CD4-positive, alpha-beta T cell treated with Interleukin-17A for 4 hours (primary cell): ENCODE measurements around the gene FAM72D.
"Not testable (repeated sequence)": the region's sequence is repeated elsewhere in the genome, so short reads cannot be mapped to it uniquely, and the experiment has no call there.

Source experiments
- DNase-seq: peaks from one replicate; pipeline ENCODE4 v3.0.0-alpha.2; 2020; ENCODE audit warnings: mixed read lengths

Gene FAM72D

GRCh38 chr1:145155873-145156272 is 60.1 kb downstream of the FAM72D start:
- not testable (repeated sequence) for DNase-seq

DNA sequence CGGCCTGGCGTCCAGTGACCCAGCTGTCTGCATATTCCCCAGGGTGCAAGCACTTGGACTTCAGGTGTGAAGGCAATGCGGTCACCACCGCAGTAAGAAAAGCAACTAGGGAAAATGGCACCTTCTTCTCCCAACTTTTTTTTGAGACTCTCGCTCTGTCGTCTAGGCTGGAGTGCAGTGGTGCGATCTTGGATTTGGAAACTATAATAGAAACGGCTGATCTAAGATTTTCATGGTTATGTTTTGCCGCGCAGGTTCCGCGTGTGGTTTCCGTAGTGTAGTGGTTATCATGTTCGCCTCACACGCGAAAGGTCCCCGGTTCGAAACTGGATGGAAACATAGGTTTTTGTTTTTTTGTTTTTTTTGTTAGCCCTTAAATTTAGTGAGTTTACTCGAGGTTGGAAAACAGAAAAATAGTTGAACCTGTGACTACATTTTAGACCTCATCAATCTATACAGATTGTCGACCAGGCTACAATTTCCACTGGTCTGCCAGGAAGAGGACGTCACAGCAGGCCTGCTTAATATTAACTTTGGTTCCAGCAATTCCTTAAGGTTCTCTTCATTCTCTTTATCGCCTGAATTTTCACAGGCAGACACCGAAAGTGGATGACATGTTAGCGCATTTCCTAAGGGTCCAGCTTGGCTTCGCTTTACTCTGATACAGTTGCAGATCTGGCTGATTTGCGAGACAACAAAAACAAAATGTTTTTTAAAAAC is 61.3 kb downstream of the FAM72D start:
- DNase-seq, result peak; percentile 48

DNA sequence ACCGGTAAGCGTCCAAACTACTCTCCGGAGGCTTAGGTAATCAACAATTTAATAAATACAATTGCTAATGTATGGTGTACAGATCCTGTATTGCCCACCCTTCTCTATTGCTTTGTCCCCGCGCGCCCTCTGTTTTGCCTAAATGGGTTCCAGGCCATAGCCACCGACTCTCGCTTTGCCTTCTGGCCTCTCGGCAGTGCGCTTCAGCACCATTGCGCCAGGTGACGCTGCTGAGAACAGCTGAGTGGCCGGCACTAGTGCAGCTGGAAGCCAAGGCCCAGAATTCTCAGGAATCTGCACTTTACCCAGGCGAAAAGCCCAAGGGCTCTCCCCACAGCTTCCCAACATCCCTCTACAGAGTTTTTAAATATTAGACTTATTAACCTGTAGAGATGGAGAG is 61.9 kb downstream of the FAM72D start:
- DNase-seq, result not testable (repeated sequence)

GRCh38 chr1:145161046-145161752 is 65.4 kb downstream of the FAM72D start:
- DNase-seq, result not testable (repeated sequence)
